Stimulated activated CD4-positive, alpha-beta T cell treated with anti-CD3 and anti-CD28 coated beads, TNF-alpha, amount 100 ng/mL, for 48 hours (primary cell): ENCODE results near the gene TMSB4X.
A peak's percentile ranks its signal among the peaks of the same experiment; 100 is the strongest.
"Not testable (repeated sequence)": the region's sequence is repeated elsewhere in the genome, so short reads cannot be mapped to it uniquely, and the experiment has no call there.

Experiments used
- DNase-seq, 3 donors: peaks; one replicate each; pipeline ENCODE4 v3.0.0-alpha.2; 2020; ENCODE audit warnings: low read depth in 3 of 3

Gene TMSB4X

DNA sequence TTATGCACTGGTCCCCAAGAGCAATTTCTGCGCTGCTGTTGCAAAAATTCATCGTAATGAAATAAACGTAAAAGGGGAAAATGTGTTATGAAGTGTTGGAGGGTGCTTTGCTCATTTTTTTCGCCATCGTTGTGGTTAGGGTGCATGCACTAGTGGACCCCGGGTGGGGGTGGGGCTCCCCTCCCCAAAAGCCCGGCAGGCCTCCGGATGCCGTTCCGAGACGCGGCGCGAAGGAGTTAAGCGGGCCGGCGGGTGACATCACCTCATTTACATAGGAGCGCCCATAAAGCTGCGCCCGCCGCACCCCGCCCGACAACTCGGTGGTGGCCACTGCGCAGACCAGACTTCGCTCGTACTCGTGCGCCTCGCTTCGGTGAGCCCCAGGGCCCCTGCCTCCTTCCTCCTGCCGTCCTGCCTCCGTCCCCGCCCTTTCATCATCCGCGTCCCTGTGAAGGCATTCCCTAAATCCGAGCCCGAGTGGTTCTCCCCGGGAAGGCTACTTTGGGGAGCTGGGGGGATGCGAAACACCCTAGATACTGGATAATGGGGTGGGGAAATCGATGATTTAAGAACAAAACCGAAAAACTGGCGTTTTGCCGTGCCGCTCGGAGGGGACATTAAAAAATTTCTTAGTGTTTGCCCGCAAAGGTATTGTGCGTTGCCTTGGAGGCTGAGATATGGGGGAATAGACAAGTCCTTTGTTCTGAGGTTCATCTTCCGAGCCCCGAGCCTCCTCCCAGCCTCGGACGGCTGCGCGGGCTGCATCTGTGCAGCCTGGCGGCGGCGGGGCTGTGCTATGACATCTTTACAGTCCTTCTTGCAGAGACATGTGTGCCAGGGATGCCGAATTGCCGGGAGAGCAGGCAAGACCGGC is at the start of gene TMSB4X:
TSS of gene TMSB4X (plus strand) at position 315 of the 874 bp plus-strand sequence.
- DNase-seq: peak; percentile 63 to 77 (median 68)

GRCh38 chrX:12929701-12930100 is 45.2 kb upstream of the TMSB4X start:
- DNase-seq: no peak

DNA sequence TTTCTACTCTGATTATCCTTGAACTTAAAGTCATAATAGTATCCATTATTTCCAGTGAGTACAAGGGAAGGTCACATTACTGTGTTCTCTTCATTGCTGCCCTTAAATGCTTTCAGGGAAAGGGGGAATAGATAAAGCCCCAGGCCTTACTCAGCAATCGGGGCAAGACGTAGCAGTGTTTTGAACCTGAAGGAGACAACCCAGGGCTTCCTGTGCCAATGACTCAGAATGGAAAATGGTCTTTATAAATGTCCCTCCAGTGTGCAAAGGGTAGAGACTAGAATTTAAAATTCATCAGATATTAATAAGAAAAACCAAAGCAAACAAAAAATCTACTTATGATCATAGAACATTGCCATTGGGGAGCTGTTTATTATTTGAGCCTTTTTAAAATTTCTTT is 44.8 kb upstream of the TMSB4X start:
- DNase-seq: no peak

GRCh38 chrX:12932244-12932643 is 42.7 kb upstream of the TMSB4X start:
- no peak for DNase-seq

DNA sequence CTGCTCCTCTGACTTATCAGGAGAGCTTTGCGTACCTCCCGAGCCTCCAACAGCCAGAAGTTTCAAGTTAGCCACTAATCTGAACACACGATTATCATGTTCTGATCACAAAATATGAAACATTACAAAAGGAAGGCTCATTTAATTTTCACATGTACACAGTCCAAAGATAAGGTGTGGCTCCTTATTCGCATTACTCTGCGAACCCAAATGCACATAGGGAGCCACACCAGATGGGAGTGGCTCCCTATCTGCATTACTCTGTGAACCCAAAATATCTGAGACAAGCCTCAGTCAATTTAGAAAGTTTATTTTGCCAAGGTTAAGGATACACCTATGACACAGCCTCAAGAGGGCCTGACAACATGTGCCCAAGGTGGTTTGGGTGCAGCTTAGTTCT is 40.1 kb upstream of the TMSB4X start:
- DNase-seq: no peak

GRCh38 chrX:12936947-12937346 is 38.0 kb upstream of the TMSB4X start:
- DNase-seq: no peak

- DNase-seq: not testable (repeated sequence)
Measured at GRCh38 chrX:12940471-12940870, 34.4 kb upstream of the TMSB4X start.

- not testable (repeated sequence) for DNase-seq
Measured at GRCh38 chrX:12943592-12943991, 31.3 kb upstream of the TMSB4X start.

DNA sequence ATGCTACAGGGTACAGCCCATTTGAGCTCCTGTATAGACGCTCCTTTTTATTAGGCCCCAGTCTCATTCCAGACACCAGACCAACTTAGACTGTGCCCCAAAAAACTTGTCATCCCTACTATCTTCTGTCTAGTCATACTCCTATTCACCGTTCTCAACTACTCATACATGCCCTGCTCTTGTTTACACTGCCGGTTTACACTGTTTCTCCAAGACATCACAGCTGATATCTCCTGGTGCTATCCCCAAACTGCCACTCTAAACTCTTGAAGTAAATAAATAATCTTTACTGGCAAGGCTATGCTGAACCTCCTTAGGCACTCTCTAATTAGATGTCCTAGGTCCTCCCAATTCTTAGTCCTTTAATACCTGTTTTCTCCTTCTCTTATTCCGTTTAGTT is 30.5 kb upstream of the TMSB4X start:
- not testable (repeated sequence) for DNase-seq

DNA sequence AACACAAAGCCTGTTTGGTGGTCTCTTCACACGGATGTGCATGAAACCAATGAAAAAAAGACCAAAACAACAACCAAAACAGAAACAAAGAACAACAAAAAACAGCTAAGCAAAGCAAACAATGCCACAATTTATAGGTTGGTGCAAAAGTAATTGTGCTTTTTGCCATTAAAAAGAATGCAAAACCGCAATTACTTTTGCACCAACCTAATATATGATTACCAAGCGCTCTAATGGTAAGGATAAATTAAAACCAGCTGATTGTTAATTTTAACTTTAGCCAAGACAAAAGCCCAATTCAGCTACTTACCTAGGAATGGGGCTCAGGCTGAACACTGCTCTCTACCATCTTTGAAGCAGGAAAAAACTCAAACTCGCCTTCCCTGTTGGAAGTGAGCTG is 29.4 kb upstream of the TMSB4X start:
- DNase-seq: no peak

GRCh38 chrX:12946406-12946805 is 28.5 kb upstream of the TMSB4X start:
- DNase-seq: no peak

DNA sequence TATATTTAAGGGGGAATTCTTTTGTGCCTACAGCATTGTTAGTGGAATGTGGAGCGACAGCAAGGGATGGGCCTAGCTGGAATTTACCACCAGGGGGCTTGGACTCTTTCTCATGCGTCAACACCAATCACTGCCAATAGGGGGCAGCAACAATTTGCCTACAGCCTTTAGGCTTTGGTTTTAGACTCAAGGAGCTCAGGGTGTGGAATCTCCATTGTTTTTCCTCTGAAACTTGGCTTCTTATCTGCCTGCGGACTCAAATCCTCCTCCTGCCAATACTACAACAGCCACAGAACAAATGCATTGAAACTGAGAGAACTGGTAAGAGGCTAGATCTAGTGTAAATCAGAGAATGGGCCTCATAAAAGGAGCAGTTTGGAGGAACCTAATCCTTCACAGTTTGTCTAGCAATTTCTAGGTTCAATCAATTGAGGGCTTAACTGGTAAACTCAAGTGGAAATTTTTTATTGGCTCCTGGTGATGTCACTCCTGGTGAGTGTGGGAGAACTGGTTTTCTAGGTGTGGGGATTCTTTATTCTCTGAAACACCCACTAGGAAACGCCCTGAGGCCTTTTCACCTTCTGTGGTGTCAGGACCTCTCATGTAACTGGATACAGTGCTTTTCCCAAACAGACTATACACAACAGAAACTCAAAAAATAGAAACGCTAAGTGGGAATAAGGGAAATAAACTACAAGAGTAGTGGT is 27.9 kb upstream of the TMSB4X start:
- DNase-seq: peak; percentile 56 to 74 (median 62)

GRCh38 chrX:12947545-12948235 is 27.2 kb upstream of the TMSB4X start:
- no peak for DNase-seq

GRCh38 chrX:12948495-12948894 is 26.4 kb upstream of the TMSB4X start:
- no peak for DNase-seq

DNA sequence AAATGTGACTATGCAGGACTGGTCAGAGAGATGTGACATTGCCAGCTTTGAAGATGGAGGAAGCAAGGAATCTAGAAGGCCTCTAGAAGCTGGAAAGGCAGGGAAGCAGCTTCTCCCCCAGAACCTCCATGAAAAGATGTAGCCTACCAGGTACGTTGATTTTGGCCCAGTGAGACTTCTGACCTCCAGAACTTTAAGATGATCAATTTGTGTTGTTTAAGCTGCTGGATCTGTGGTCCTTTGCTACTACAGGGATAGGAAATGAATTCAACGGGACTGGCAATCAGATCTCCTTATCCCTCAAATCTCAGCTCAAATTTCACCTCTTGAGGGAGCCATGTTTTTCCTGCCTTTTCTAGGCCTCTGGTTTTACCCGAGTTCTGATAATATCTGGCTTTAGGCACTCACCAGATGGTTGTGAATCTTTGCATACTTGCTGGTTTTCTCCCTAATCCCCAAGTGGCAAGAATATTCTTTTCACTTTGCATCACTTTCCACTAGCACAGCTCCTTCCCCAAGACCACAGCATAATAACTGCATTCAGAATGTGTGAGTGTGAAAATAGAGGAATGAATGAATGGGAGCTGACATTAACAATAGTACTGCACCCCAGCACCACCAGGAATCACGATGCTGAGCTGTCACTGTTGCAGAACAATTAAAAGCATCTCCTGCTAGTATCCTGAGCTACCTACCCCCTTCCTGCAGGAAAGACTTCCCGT is 25.5 kb upstream of the TMSB4X start:
- no peak for DNase-seq

- peak; percentile 68 to 81 (median 77) for DNase-seq
Measured at GRCh38 chrX:12949927-12950656, 24.8 kb upstream of the TMSB4X start.

GRCh38 chrX:12950851-12951594 is 23.9 kb upstream of the TMSB4X start:
- peak; percentile 50 to 65 (median 59) for DNase-seq

DNA sequence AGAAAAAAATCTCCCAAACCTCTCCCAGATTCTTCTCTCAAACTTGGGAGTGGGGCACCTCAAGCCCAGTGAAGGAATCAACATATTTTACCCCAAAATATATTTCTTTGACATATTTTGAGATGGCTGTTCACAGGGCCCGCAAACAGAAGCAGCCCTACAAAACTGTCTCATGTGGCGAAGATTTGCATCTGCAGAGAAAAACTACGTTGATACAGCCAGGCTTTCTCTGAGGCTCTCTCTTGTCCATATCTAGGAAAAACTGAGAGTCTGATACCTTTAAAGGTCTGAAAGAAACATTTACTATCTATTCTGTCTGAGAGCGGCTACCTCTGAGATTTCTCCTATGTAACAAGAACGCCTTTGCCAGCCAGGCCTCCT is 23.3 kb upstream of the TMSB4X start:
- no peak for DNase-seq

GRCh38 chrX:12953420-12953819 is 21.5 kb upstream of the TMSB4X start:
- DNase-seq: no peak

DNA sequence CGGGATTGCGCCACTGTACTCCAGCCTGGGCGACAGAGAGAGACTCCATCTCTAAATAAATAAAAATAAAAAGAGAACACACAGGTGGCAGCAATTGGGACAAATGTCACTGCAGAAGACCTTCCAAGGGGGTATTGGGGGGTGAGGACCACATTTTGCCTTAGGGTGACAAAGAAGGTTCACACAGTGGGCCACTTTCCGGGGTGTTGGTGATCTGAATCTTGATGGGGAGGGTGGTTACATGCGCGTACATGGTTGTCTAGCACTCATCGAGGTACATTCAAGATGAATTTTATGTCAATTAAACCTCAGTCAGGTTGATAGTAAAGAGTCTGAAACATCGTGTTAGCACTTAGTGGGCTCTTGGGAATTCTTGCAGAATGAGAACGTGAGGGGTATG is 20.5 kb upstream of the TMSB4X start:
- DNase-seq: no peak
